Vagina (tissue), 2 donors: ENCODE data around the gene LTO1. TPM values are rescaled to one million over a fixed set of nuclear protein-coding genes. Genes with fewer than 3 reads are reported as not detected.

Source experiments
- DNase-seq, 2 donors: peaks; one replicate each; pipeline ENCODE4 v3.0.0-alpha.2; 2017; ENCODE audit errors: extremely low spot score in 2 of 2
- H3K27ac ChIP-seq: fragments of 200-600 bp; sonication (generic); one replicate; pipeline ENCODE4 v1.5.1; 2019
- H3K27me3 ChIP-seq: fragments of 200-600 bp; sonication (generic); one replicate; pipeline ENCODE4 v1.5.1; 2019
- H3K36me3 ChIP-seq, 2 donors: fragments of 200-600 bp; sonication (generic); one replicate each; pipeline ENCODE4 v1.5.1; 2017 to 2019
- H3K4me1 ChIP-seq: fragments of 200-600 bp; sonication (generic); one replicate; pipeline ENCODE4 v1.5.1; 2019
- H3K4me3 ChIP-seq, 2 donors: fragments of 200-600 bp; sonication (generic); 1 replicate in 1 of 2; 2 replicates in 1 of 2; pipeline ENCODE4 v1.5.1; 2016 to 2019
- H3K9me3 ChIP-seq: fragments of 200-600 bp; sonication (generic); one replicate; pipeline ENCODE4 v1.5.1; 2019
- POLR2A ChIP-seq, 2 donors: fragments of 450-650 bp; IDR thresholded peaks; one replicate each; pipeline ENCODE4 v1.6.1; 2017; ENCODE audit warnings: antibody characterized with exemption in 2 of 2, mild to moderate bottlenecking in 2 of 2, moderate library complexity in 2 of 2
- POLR2AphosphoS5 ChIP-seq, 2 donors: sonication (generic); formaldehyde crosslinking; IDR thresholded peaks; one replicate each; pipeline ENCODE4 v1.9.0; 2017; ENCODE audit warnings: antibody characterized with exemption in 2 of 2, mild to moderate bottlenecking in 2 of 2, low read depth in 1 of 2; ENCODE audit not compliant: insufficient read depth in 1 of 2
- intact Hi-C: fragments of 100-400 bp; cut with DNase I; formaldehyde crosslinking; loops from one replicate; pipeline ENCODE4 v1.15.1; 2023
- total RNA-seq: library from RNA; depleted of rRNA; stranded (reverse); fragments of >200 nt; gene quantifications from one replicate; pipeline ENCODE4 v1.2.3, GENCODE V29; 2016
- TF ChIP-seq, protein P1 (sequence below), 3 experiments: fragments of 450-650 bp in 2 of 3; fragments of 200-600 bp in 1 of 3; sonication (generic) in 1 of 3; IDR thresholded peaks; one replicate each; pipeline ENCODE4 v1.5.1; 2017 to 2019; ENCODE audit warnings: antibody characterized with exemption in 3 of 3, mild to moderate bottlenecking in 2 of 3, moderate library complexity in 2 of 3

Gene LTO1
- total RNA-seq, 1 donor from 2014 or later: 15.7 TPM

DNA sequence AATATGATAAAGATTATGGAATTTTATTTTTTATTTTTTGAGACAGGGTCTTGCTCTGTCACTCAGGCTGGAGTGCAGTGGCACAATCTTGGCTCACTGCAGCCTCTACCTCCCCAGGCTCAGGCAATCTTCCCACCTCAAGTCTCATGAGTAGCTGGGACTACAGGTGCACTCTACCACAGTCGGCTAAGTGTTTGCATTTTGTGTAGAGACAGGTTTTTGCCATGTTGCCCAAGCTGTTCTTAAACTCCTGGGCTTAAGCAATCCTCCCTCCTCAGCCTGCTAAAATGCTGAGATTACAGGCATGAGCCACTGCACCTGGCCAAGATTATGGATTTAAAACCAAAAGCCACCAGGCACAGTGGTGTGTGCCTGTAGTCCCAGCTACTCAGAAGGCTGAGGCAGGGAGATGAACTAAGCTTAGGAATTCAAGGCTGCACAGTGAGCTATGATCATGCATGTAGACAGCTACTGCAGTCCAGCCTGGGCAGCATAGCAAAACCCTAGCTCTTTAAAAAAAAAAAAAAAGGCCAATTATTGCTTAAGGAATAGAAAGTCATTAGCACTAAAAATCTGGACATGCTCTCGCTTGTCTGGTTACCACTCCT is 54.4 kb downstream of the LTO1 start:
- Histone ChIP-seq H3K4me3 (no peak overlapping the region), H3K9me3 (no peaks in the 10 kb centered on the region), H3K4me1 (no peaks in the 10 kb centered on the region), H3K27ac (no peak overlapping the region), H3K36me3 (no peaks in the 10 kb centered on the region), H3K27me3 (no peaks in the 10 kb centered on the region)
- no peak for TF ChIP-seq POLR2AphosphoS5 (IDR thresholded peaks at IDR 0.05; ENCODE audit: insufficient read depth in 1 of 2, low read depth in 1 of 2)
- no peak for TF ChIP-seq POLR2A (IDR thresholded peaks at IDR 0.05)
- TF ChIP-seq, protein P1, sequence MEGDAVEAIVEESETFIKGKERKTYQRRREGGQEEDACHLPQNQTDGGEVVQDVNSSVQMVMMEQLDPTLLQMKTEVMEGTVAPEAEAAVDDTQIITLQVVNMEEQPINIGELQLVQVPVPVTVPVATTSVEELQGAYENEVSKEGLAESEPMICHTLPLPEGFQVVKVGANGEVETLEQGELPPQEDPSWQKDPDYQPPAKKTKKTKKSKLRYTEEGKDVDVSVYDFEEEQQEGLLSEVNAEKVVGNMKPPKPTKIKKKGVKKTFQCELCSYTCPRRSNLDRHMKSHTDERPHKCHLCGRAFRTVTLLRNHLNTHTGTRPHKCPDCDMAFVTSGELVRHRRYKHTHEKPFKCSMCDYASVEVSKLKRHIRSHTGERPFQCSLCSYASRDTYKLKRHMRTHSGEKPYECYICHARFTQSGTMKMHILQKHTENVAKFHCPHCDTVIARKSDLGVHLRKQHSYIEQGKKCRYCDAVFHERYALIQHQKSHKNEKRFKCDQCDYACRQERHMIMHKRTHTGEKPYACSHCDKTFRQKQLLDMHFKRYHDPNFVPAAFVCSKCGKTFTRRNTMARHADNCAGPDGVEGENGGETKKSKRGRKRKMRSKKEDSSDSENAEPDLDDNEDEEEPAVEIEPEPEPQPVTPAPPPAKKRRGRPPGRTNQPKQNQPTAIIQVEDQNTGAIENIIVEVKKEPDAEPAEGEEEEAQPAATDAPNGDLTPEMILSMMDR (IDR thresholded peaks at IDR 0.05): no peak
- intact Hi-C loops: no loop called here
- no peak for DNase-seq

DNA sequence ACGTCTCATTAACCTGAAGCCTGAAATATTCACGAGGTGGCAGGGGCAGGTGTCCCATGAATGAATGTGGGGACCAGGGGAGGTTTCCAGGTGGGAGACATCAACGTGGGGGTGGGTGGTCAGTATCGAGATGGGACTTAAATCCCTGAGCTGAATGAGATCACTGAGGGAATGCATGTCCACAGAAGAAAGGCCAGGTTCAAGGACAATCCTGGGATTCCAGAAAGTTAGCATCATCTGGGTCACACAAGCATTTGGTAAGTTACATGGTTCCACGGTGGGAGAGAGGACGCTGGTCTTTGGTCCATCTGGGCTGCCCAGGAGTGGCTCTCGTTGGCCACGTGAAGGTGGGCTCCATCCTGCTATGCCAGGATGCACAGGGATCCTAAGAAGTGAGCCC is 56.9 kb downstream of the LTO1 start:
- TF ChIP-seq, protein P1 (IDR thresholded peaks at IDR 0.05): no peak
- TF ChIP-seq POLR2AphosphoS5 (IDR thresholded peaks at IDR 0.05; ENCODE audit: insufficient read depth in 1 of 2, low read depth in 1 of 2) (no peak), POLR2A (IDR thresholded peaks at IDR 0.05) (no peak)
- H3K27ac ChIP-seq: no peak overlapping the region
- H3K4me3 ChIP-seq: no peak overlapping the region
- no peaks in the 10 kb centered on the region for H3K27me3 ChIP-seq
- H3K4me1 ChIP-seq: no peaks in the 10 kb centered on the region
- H3K36me3 ChIP-seq: no peaks in the 10 kb centered on the region
- intact Hi-C loops: no loop called here
- DNase-seq: no peak
- H3K9me3 ChIP-seq: no peaks in the 10 kb centered on the region

DNA sequence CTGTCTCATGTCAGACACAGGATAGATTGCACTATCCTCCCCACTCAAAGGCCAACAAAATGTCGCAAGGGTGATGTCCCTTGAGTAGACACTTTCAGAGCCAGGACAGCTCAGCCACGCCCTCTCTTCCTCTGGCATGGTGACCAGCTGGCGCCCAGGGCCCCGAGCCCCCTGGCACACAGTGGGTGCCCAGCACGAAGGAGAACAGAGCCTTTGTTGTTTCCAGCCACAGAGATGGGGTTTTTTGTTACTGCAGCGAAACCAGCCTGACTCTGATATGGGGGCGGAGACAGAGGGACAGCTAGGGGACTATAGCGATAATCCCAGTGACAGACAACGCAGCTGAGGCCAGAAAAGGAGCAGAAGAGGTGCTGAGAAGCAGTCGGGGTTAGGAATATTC is 57.5 kb downstream of the LTO1 start:
- intact Hi-C loops: no loop called here
- no peak for TF ChIP-seq POLR2AphosphoS5 (IDR thresholded peaks at IDR 0.05; ENCODE audit: insufficient read depth in 1 of 2, low read depth in 1 of 2)
- TF ChIP-seq, protein P1 (IDR thresholded peaks at IDR 0.05): no peak
- no peak for TF ChIP-seq POLR2A (IDR thresholded peaks at IDR 0.05)
- H3K4me1 ChIP-seq: no peaks in the 10 kb centered on the region

DNA sequence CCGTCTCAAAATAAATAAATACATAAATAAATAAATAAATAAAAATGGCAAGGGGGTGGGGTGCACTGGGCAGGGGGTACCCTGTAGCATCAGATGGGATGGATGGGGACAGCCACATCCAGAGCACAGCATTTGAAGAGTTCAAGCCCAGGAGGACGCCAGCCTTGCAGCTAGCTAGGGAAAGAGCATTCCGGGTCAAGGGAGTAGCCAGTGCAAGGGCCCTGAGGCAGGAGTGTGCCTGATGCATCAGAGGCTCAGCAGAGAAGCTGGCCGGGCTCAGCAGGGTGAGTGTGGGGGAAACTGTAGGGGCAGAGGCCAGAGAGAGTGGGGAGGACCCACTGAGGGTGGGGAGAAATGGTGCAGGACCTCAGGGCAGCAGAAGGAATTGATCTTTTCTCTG is 57.9 kb downstream of the LTO1 start:
- no peaks in the 10 kb centered on the region for H3K4me1 ChIP-seq
- intact Hi-C loops: no loop called here
- H3K36me3 ChIP-seq: no peaks in the 10 kb centered on the region
- no peaks in the 10 kb centered on the region for H3K9me3 ChIP-seq
- H3K4me3 ChIP-seq: no peak overlapping the region
- TF ChIP-seq POLR2AphosphoS5 (IDR thresholded peaks at IDR 0.05; ENCODE audit: insufficient read depth in 1 of 2, low read depth in 1 of 2) (no peak), POLR2A (IDR thresholded peaks at IDR 0.05) (no peak)
- TF ChIP-seq, protein P1 (IDR thresholded peaks at IDR 0.05): no peak
- H3K27ac ChIP-seq: no peak overlapping the region
- no peaks in the 10 kb centered on the region for H3K27me3 ChIP-seq
- no peak for DNase-seq

More for the DNA sequence above, 57.5 kb downstream of the LTO1 start:
- Histone ChIP-seq H3K4me3 (no peak overlapping the region), H3K9me3 (no peaks in the 10 kb centered on the region), H3K36me3 (no peaks in the 10 kb centered on the region), H3K27me3 (no peaks in the 10 kb centered on the region), H3K27ac (no peak overlapping the region)
- DNase-seq: no peak

Other genes starting within 250 kb of the LTO1 start
- gene LINC01488, start 193.7 kb downstream of the LTO1 start, total RNA-seq: not detected
- 112 TPM for gene CCND1, start 34.2 kb downstream of the LTO1 start, total RNA-seq
- not detected for gene FGF19, start 28.7 kb upstream of the LTO1 start, total RNA-seq
- gene FGF4, start 100.0 kb upstream of the LTO1 start, total RNA-seq: not detected
- not detected for gene FGF3, start 144.1 kb upstream of the LTO1 start, total RNA-seq